ENCODE measurements around the gene SEC24B.
"Not testable (repeated sequence)": the region's sequence is repeated elsewhere in the genome, so short reads cannot be mapped to it uniquely, and the experiment has no call there.

Gene SEC24B

DNA sequence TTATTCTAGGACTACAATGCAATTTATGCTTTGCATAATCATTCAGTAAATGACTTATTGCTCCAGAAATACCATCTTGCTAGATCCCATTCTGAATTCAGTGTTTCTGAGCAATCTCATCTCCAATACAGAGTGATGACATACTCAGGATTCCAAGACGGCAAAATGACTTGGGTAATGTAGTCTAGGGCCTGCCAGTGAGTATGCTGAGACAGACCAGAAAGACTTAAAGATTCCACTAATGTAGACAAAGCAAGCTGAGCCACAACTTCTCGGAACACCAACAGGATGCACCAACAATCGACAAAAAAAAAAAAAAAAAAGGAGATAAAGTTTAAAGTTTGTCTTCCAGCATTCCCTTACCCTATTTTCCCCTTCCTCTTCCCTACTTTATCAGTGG, 919 bp upstream of the SEC24B start:
- DNase-seq (ENCODE audit: low spot score): peak; percentile 20

DNA sequence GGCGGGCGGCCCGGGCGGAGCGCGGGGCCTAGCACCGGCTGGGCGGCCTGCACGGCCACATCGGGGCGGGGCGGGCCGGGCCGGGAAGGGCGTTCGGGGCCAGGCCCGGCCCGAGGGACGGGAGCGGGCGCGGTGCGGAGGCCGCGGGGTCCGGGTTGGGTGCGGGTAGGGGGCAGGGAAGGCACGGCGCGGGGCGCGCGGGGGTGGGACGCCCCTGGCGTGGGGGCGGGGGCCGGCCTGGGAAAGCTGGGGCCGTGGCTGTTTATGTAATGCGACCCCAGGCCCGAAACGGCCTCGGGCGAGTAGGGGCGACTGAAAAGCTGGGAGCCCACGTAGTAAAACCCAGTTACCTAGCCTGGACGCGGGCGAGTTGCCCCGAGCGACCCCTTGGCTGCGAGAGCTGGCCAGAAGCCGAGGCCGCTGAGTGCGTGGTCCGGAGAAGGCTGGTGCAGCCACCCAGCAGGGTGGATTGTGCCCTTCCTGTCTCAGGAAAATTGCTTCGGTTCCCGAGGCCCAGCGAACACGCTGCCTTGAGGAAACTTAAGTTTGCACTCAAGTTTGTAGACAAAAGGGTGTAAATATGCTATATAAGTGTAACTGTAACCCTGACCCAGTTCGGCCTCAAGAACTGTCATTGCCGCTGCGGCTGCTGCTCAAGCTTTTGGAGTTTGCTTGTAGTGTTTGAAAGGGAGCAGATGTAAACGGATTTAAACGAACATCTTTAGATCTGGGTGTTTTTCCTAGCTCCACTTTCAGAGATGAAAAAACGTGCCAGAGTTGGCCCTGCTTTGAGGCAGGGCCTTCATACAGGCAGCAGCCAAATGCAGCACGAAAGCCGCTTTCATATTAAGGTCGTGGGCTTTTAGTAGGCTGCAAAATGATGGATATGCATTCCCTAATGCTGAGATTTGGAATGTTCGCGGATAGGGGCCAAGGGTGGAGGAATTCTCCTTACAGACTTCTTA, 674 bp downstream of the SEC24B start:
- DNase-seq (ENCODE audit: low spot score): peak; percentile 33

DNA sequence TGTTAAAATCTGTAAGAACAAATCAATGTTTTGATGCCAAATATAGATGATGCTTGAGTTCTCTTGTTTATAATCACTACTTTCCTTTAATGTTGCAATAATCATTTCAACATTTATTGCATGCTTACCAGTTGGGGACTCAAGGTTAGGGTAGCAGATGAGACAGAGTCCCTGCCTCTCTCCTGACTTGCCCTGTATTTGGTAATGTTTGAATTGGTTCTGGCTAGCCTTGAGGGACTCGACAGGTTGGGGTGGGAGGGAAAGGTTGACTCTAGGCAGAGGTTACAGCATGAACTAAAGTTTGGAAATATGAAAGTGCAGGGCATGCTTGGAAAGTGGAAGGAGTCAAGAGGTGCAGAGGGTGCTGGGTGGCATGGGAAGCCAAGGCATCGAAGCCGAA, 2.0 kb downstream of the SEC24B start:
- DNase-seq (ENCODE audit: low spot score): no peak

DNA sequence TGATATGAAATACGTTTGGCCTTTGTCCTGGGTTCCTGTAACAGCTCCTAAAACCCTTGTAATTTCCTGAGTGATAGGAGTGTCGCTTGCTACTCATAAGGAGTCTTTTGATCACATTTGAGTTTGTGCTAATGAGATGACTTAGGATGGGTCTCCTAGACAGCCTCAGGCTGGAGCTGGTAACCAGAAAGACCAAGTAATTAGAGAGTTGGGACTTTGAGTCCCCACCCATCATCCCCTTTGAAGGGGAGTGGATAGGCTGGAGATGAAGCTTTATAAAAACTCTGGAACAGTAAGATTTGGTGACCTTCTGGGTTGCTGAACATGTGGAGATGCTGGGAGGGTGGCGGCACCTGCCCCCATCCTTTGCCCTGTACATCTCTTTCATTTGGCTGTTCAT, 2.9 kb downstream of the SEC24B start:
- DNase-seq (ENCODE audit: low spot score): no peak

DNA sequence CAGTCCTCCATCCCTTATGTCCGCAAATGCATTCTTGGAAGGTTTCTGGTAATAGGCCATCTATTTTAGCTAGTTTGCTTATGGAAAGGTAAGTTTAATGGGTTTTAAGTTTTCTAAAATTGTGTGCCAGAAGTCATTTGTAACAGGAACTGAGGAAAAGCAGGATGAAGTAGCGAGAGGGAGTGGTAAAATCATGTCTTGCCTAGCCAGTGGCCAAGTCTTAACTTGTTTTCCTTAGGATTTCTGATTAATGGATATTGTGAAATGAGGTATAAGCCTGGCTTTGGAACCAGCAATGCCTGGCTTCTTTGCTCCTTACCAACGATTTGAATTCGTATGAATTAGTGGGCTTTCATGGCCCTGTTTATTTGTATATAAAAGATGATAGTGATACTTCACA, 7.3 kb downstream of the SEC24B start:
- no peak for DNase-seq (ENCODE audit: low spot score)

DNA sequence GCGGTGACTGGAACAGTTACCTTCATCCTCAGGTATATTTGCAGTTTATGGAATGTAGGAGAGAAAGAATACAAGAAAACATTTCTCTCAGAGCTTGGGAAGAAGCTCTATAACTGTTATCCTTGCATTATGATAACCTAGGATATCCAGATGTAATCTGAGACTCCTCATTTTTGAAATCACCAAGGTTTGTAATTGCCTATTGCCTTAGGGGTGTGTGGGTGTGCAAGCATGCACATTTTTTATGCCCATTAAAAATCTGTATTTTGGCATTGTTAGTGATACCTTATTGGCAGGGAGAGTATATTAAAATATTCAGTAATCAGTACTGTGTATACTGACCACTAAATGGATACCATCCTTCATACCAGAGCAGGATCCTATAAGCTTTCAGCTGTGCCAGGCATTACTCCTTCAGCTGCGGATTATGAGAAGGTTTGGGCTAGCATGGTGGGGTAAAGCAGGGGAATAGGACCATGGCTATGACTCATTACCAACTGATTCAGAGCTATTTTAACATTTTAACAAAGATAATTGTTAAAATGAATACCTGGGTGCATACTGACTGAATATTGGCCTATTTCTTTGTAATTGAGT, 8.3 kb downstream of the SEC24B start:
- no peak for DNase-seq (ENCODE audit: low spot score)

DNA sequence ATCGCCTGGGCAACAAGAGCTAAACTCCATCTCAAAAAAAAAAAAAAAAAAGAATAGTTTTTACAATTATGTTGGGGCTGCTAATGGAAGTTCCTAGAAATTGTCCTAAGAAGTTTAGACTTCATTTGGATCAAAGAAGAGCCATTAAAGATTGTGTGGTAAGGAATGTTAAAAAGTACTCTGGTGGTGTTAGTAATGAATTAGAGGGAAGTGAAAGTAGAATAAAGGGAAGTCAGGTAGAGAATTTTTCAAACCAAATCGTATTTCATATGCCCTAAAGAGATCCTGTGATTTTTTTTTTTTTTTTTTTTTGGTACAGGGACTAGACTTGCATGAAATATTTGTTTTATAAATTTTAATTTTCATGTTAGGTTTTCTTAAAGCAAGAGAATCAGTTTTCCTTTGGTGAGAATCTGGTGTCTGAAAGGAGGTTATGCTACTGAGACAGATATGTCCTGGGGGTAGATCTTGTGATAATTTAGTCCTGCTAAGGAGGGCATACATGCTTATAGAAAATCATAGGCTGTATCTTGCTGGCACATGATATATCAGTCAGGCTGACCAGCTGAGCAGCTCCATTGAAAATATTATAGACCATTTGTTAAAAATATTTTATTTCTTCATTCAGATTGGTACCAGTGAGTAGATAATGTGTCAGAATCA, 10.7 kb downstream of the SEC24B start:
- DNase-seq (ENCODE audit: low spot score): no peak

DNA sequence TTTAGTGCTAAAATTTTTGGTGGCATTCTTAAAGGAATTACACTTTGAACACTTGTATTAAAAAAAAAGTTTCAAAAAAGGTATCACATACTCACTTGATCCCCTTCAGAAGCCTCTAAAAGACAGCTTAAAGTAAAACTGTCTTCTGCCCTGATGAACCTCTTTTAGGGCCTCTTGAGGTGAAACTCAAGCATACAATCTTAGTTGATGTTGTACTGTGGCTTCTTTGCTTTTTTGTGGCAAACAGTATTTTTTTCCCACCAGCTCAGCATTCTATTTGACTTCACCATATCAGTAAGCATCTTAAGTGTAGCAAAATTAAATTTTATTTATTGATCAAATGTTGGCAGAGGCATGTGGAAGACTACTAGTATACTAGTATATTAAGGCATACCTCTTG, 13.7 kb downstream of the SEC24B start:
- no peak for DNase-seq (ENCODE audit: low spot score)

DNA sequence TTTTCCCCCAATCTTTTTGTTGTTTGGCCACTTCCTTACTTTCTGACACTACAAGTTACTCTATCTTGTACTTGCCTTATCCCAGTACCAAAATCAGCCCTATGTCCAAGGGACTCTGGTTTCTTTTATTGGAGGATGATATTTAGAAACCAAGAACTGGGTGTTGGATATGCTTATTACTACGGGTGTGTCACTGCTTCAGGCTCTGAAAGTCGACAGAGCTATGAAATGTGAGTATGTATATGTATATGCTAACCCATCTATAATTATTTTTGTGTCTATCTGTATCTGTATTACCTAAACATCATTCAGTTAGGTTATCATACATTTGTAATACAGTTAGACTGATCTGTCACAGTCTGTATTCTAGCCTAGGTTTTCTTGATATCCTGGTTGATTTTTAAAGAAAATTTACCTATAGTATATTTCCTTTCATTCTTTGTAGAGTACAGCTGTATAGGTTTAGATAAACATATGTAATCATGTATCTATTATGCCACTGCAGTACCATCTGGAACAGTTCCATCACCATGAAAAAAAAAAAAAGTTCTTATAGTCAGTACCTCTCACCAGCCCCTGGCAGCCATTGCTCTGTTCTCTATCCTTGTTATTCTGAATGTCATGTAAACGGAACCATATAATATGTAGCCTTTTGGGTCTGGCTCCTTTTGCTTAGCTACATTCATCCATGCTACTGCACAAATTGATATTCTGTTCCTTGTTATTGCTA, 18.1 kb downstream of the SEC24B start:
- no peak for DNase-seq (ENCODE audit: low spot score)

DNA sequence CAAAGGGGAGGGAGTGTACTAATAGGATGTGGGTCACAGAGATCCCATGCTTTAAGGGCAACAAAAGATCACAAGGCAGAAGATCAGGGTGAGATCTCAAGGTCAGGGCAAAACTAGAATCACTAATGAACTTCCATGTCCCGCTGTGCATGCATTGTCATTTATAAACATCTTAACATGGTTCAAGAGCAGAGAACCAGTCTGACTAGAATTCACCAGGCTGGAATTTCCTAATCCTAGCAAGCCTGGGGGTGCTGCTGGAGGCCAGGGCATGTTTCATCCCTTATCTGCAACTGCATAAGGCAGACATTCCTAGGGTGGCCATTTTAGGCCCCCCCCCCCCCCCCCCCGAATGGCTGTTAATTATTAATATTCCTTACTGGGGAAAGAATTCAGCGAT, 19.5 kb downstream of the SEC24B start:
- DNase-seq (ENCODE audit: low spot score): not testable (repeated sequence)

DNA sequence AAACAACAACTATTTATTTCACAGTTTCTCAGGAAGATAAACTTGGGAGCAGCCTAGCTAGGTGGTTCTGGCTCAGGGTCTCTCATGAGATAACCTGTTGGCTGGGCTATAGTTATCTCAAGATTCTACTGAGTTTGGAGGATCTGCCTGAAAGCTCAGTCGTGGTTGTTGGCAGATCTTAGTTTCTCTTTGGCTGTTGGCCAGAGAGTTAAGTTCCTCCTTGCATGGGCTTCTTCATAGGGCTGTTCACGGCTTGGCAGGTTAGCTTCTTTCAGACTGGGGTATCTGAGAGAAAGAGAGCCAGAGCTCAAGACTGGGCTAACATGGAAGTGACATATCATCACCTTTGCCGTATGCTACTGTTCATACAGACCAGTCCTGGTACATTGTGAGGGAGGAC, 28.7 kb downstream of the SEC24B start:
- DNase-seq (ENCODE audit: low spot score): peak; percentile 38

DNA sequence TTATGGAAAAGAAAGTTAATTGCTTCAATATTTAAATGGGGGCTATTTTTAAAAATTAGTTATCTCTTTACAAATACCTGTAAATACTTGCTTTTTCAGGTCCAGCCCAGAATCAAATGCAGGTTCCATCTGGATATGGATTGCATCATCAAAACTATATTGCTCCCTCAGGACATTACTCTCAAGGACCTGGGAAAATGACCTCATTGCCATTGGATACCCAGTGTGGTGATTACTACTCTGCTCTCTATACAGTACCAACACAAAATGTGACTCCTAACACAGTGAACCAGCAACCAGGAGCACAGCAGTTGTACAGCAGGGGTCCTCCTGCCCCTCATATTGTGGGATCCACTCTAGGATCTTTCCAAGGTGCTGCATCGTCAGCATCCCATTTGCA, 29.2 kb downstream of the SEC24B start:
- no peak for DNase-seq (ENCODE audit: low spot score)

DNA sequence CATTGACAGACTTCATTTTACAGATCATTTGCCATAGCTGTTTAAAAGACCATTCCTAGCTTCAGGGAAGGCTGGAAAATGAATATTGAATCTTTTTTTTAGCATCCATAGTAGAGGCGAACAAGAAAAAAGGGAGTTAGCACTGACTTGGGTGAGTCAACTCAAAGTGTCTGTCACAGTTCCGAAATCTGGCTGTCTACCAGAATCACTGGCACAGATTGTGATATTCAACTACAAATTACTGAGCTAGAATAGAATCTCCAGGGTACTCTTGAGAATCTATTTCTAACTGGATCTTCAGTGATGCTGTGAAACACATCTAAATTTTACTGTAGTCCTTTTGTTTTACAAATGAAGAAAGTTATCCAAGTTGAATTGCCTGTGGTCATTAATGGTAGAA, 31.5 kb downstream of the SEC24B start:
- DNase-seq (ENCODE audit: low spot score): peak; percentile 74

DNA sequence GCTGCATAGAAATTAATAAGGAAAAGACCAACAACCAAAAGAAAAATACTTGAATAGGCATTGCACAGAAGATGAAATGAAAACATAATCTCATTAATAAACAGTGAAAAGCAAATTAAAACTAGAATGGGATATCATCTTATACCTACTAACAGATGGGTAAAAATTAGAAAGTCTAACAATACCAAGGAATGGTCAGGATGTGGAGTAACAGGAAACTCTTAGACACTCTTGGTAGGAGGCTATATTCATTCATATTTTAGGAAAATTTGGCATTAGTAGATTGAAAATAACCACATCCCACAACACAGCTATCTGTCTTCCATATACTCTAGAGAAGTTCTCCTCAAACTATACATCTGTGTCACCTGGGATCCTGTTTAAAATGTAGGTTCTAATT, 36.3 kb downstream of the SEC24B start:
- no peak for DNase-seq (ENCODE audit: low spot score)

DNA sequence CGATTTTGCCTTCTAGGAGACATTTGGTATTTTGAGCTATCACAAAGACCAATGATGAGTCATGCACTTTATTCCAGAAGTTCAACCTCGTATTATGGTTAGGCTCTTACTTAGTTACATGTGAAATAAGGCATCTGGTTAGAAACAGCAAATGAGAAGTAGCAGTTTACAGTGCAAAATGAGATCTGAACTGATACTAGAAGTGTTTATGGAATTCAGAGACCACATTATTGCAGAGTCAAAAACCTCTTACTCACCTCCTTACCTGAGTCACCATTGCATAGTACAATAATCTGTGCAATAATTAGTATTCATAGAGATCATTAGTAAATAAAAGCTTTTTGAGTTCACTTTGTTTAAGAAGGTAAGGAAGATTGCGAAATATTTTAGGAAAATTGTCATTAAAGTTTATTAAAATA, 38.7 kb downstream of the SEC24B start:
- no peak for DNase-seq (ENCODE audit: low spot score)

DNA sequence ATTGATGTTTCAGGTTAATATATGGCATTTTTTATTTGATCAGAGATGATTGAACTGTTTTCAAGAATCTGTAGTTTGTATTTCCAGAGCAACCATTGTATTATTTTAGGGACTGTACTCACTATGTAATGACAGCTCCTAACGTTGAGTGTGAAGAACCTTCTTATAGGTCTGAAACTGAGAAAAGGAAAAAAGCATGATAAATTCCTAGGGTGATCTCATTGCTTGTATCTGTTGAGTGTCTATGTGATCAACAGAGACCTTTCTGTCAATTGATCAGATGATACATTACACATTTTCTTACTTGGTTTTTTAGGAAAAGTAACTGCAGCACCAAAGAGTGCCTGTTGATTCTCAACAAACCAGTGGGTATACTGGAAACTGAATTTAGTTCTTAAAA, 40.2 kb downstream of the SEC24B start:
- no peak for DNase-seq (ENCODE audit: low spot score)

DNA sequence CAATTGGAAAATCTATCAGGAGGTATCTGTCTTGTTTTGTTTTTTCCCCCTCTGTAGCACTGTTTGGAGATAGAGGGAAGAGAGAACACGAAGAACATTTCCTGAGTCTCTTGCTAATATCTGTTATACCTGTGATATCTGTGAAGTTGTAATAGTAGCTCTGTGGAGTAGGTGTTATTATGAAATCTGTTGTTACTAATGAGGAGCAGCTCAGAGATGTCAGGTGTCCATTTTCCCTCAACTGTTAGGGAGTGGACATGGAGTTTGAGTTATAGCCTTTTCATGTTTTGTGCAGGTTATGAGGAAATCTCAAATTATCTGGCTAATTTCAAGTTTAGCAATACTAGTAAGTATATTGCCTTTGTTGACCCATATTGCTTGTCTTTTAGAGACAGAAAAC, 52.4 kb downstream of the SEC24B start:
- DNase-seq (ENCODE audit: low spot score): no peak

DNA sequence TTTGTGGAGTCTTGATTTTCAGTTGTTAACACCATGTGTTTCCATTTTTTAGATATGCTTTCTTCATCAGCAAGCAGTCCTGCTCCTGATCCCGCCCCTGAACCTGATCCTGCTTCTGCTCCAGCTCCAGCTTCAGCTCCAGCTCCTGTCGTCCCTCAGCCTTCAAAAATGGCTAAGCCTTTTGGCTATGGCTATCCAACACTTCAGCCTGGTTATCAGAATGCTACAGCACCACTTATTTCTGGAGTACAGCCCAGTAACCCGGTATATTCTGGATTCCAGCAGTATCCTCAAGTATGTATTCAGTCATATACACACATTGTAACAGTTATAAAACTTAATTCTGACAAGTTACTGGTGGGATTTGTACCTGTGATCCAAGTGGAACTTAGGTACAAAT, 60.9 kb downstream of the SEC24B start:
- no peak for DNase-seq (ENCODE audit: low spot score)

DNA sequence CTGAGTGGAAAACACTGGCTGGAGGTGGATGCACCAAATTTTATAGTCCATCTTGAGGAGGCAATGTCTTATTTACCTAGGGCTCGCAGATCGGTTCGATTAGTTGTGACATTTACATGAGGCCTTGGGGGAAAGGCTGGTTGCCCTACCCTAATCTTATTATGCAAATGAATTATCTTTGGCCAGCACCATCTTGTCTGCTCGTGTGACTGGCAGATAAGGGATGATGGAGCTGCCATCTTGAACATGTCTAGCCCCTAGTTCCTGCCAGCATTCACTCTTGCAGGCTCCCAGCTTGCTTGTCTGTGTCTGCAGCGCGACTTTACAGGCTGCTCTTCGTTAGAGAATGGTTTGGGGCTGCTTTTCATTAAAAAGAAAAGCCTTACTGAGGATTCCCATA, 61.9 kb downstream of the SEC24B start:
- DNase-seq (ENCODE audit: low spot score): no peak

DNA sequence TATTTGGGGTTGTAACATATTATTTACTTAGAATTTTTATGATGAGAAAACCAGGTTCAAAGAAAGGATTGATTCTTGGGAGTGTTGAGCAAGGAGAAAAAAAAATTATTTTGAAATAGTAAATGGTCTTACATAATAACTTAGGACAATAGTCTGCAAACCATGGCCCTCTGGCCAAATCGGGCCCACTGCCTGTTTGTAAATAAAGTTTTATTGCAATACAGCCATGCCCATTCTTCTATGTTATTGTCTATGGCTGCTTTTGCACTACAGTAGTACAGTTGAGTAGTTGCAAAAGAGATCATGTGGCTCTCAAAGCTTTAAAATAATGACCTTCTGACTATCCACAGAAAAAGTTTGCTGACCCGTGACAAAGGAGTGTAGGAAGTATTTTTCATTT, 63.3 kb downstream of the SEC24B start:
- no peak for DNase-seq (ENCODE audit: low spot score)

DNA sequence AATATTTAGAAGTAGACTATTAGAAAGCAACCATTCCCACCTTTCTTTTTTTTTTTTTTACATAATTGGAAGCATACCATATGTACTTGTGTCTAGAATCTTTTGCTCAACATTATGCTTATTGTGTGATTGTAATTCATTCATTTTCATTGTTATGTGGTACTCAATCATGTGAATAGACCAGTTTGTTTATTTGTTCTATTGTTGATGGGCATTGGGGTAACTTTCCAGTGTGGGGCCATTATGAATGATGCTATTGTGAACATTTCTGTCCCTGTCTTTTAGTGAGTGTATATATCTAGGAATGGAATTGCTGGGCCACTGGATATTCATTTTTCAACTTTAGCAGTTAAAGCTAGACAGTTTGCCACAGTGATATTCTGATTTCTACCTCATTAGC, 63.9 kb downstream of the SEC24B start:
- DNase-seq (ENCODE audit: low spot score): peak; percentile 37

DNA sequence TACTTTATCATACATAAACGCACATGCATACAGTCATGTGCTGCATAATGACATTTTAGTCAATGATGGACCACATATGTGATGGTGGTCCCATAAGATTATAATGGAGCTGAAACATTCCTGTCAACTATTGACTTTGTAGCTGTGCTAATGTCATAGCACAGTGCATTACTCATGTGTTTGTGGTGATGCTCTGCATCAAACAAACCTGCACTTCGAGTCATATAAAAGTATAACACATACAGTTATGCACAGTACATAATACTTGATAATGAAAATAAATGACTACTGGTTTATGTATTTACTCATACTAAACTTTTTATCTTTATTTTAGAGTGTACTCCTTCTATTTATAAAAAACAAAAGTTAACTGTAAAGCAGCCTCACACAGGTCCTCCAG, 65.9 kb downstream of the SEC24B start:
- DNase-seq (ENCODE audit: low spot score): no peak

All from Ammon's horn (tissue), 1 donor.